ENCODE data around the gene MPG. TPM values are rescaled to one million over a fixed set of nuclear protein-coding genes. Genes with fewer than 3 reads are reported as not detected.
"Not testable (repeated sequence)": the region's sequence is repeated elsewhere in the genome, so short reads cannot be mapped to it uniquely, and the experiment has no call there.

Gene MPG
- polyA plus RNA-seq, 2 of the 4 experiments (the other 2 are of a cell fraction) = 25.5 to 54.3 TPM

DNA sequence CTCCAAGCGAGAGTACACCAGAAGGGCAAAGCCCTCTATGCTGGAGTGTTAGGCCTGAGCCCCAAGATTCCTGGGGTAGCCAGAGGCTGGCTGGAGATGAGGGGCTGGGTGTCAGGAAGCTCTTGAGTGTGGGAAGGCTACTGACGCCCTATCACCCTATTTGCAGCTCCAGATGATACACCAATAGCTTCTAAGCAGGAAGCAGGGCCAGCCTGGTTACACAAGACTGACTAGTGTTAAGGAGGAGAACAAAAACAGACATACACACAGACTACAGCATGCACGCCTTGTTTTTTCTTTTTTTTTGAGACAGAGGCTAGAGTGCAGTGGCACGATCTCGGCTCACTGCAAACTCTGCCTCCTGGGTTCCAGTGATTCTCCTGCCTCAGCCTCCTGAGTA, 40.5 kb upstream of the MPG start:
- WGBS (ENCODE audit: missing lambda C conversion rate) = 96% methylated on average over 5 of the region's 5 CpGs
- Histone ChIP-seq H3K4me2 (no peak overlapping the region), H3K9me3 (no peaks in the 10 kb centered on the region), H3K4me1 (no peaks in the 10 kb centered on the region), H3K4me3 (no peak overlapping the region), H3K27ac (no peak overlapping the region)
- TF ChIP-seq POLR2AphosphoS2 (conservative IDR thresholded peaks at IDR 0.05; ENCODE audit: low read length) = no peak
- no peak for TF ChIP-seq NPAS2 (CRISPR knock-in tag; IDR thresholded peaks at IDR 0.05; ENCODE audit: borderline replicate concordance)
- TF ChIP-seq, protein P1, sequence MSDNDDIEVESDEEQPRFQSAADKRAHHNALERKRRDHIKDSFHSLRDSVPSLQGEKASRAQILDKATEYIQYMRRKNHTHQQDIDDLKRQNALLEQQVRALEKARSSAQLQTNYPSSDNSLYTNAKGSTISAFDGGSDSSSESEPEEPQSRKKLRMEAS (IDR thresholded peaks at IDR 0.05) = no peak
- no peak for TF ChIP-seq MAZ (IDR thresholded peaks at IDR 0.05; ENCODE audit: borderline replicate concordance, low read depth, low read length)
- TF ChIP-seq RFX5 (IDR thresholded peaks at IDR 0.05) = no peak
- no peak for TF ChIP-seq KDM1A (IDR thresholded peaks at IDR 0.05; ENCODE audit: low read depth)
- TF ChIP-seq CBX2 (IDR thresholded peaks at IDR 0.05; ENCODE audit: borderline replicate concordance, low read depth) = no peak
- TF ChIP-seq EHF (CRISPR knock-in tag; IDR thresholded peaks at IDR 0.05) = no peak
- no peak for TF ChIP-seq SMC3 (IDR thresholded peaks at IDR 0.05)
- no peak for TF ChIP-seq FOSB (CRISPR knock-in tag; IDR thresholded peaks at IDR 0.05)
- no peak for TF ChIP-seq TP53 (CRISPR knock-in tag; IDR thresholded peaks at IDR 0.05)
- no peak for TF ChIP-seq CEBPB (IDR thresholded peaks at IDR 0.05)
- no peak for TF ChIP-seq RCOR1 (IDR thresholded peaks at IDR 0.05; ENCODE audit: low read depth, low read length)
- no peak for TF ChIP-seq CHD4 (IDR thresholded peaks at IDR 0.05; ENCODE audit: borderline replicate concordance)
- TF ChIP-seq ZSCAN20 (CRISPR knock-in tag; IDR thresholded peaks at IDR 0.05) = no peak
- TF ChIP-seq CHD2 (IDR thresholded peaks at IDR 0.05; ENCODE audit: low read length, partially characterized antibody) = no peak
- DNase-seq (ENCODE audit: low read depth in 1 of 2, low spot score in 1 of 2) (no peak), ATAC-seq (no peak), FAIRE-seq (no peak)
- CTCF ChIA-PET = no interaction called here
- POLR2A ChIA-PET = no interaction called here

DNA sequence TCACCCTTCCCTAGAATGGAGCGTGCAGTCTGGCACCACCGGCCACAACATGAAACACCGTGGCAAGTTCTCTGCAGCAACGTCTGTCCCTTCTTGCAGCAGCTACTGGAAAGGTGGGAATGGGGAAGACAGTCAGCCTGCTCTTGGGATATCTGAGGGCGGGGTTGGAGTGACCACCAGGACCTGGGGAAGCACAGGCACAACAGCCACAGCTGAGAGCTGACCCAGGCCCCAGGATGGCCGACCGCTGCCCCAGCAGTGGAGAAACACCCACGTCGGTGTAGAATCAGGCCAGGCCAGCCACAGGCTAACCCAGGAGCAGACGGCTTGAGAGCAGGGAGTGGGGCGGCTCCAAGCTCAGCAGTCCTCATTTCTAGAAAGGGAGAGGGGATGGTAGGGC, 39.8 kb upstream of the MPG start:
- ATAC-seq; H3K4me2 ChIP-seq; POLR2A ChIA-PET; FAIRE-seq; DNase-seq (ENCODE audit: low read depth in 1 of 2, low spot score in 1 of 2); H3K27ac ChIP-seq; H3K4me1 ChIP-seq; H3K9me3 ChIP-seq; H3K4me3 ChIP-seq: not testable (repeated sequence)
- CTCF ChIA-PET = interaction anchor here (1.2 kb wide), 1 partner anchor 58 kb away, joined by 4 read pairs; no protein-coding TSS in a partner anchor
- 89% methylated on average over 11 of the region's 11 CpGs for WGBS (ENCODE audit: missing lambda C conversion rate)

DNA sequence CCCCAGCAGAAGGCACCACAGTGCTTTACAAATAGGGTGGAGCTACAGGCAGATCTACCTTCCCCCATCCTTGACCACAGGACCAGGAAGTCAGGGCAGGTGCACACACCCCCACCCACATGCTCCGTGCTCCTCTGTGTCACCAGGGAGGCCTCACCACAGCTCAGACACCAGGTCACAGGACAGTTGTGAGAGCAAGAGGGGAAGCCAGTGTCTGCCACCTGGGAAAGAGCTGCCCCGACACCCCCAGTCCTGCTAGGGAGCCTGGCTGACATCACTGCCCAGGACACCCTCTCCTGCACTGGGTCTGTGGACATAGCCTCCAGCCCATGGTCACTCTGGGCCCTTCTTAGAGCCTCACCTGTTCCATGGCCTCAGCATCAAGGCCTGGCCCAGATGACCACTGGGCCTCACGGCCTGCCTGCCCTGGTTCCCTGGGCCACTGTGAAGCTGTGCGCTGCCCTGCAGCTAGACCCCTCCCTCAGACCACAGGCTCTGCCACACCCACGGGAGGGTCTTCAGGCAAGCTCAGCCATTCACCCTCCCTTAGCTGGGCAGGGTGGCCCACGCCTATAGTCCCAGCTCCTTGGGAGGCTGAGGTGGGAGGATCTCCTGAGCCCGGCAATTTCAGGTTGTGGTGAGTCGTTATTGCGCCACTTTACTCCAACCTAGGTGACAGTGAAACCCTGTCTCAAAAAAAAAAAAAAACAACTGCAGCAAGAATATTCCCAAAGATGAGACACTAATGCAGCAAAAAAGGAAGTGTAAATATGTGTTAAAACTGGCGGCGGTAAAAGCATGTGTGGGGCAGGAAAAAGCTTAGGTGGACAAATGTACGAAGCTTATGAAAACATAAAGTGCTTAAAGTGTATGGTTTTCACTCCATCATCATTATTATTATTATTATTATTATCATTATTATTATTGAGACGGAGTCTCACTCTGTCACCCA, 38.8 kb upstream of the MPG start:
- TF ChIP-seq, protein P2, sequence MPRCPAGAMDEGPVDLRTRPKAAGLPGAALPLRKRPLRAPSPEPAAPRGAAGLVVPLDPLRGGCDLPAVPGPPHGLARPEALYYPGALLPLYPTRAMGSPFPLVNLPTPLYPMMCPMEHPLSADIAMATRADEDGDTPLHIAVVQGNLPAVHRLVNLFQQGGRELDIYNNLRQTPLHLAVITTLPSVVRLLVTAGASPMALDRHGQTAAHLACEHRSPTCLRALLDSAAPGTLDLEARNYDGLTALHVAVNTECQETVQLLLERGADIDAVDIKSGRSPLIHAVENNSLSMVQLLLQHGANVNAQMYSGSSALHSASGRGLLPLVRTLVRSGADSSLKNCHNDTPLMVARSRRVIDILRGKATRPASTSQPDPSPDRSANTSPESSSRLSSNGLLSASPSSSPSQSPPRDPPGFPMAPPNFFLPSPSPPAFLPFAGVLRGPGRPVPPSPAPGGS (IDR thresholded peaks at IDR 0.05) = no peak
- TF ChIP-seq CEBPB (IDR thresholded peaks at IDR 0.05) = 0 out of 4 replicates have a peak, but pooled peaks of 1 of the 2 experiments have one; percentile 14
- TF ChIP-seq, protein P3, sequence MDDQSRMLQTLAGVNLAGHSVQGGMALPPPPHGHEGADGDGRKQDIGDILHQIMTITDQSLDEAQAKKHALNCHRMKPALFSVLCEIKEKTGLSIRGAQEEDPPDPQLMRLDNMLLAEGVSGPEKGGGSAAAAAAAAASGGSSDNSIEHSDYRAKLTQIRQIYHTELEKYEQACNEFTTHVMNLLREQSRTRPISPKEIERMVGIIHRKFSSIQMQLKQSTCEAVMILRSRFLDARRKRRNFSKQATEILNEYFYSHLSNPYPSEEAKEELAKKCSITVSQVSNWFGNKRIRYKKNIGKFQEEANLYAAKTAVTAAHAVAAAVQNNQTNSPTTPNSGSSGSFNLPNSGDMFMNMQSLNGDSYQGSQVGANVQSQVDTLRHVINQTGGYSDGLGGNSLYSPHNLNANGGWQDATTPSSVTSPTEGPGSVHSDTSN (IDR thresholded peaks at IDR 0.05) = no peak
- 88% methylated on average over 12 of the region's 13 CpGs for WGBS (ENCODE audit: missing lambda C conversion rate)
- Histone ChIP-seq H3K4me2 (no peak overlapping the region), H3K9me3 (no peaks in the 10 kb centered on the region), H3K4me1 (no peaks in the 10 kb centered on the region), H3K27ac (no peak overlapping the region), H3K4me3 (no peak overlapping the region)
- ChIA-PET CTCF (interaction anchor here (0.7 to 1.2 kb wide), 3 partner anchors 14 to 141 kb away, joined by 3 to 4 read pairs (median 4); partner anchors contain the start of genes HBQ1, POLR3K and SNRNP25), POLR2A (no interaction called here)
- DNase-seq (ENCODE audit: low read depth in 1 of 2, low spot score in 1 of 2) (no peak), FAIRE-seq (no peak), ATAC-seq (no peak)
